Endometrial microvascular endothelial cells (primary cell): ENCODE measurements around the gene LRRC7. TPM values are rescaled to one million over a fixed set of nuclear protein-coding genes. Genes with fewer than 3 reads are reported as not detected.
"Not testable (repeated sequence)": the region's sequence is repeated elsewhere in the genome, so short reads cannot be mapped to it uniquely, and the experiment has no call there.

Experiments used
- in situ Hi-C: cut with HindIII; loops from 2 replicates; pipeline ENCODE4 v1.10.0; 2017; ENCODE audit warnings: low sequenced_read_pairs, low pct_unique_long_range_greater_than_20kb; ENCODE audit errors: inconsistent ontology term
- total RNA-seq: library from RNA; depleted of rRNA; stranded (reverse); fragments of >200 nt; gene quantifications from one replicate; pipeline ENCODE4 v1.2.3, GENCODE V29; 2015; ENCODE audit errors: inconsistent ontology term

Gene LRRC7
- total RNA-seq, 1 donor from 2014 or later, result not detected

DNA sequence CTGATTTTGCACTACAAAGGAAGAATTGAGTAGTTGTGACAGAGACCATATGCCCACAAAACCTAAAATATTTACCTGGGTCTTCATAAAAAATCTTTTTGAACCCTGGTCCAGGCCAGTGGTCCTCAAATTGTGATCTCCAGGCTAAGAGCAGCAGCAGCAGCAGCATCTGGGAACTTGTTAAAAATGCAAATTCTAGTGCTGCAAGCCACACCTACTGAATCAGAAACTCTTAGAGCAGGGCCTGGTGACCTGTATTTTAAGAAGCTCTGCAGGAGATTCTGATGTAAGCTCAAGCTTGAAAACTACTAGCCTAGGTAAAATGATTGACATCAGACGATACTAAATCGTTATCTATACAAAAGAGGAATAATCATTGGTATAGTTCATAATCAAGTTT, 112.2 kb downstream of the LRRC7 start:
- in situ Hi-C loops, result no loop called here

DNA sequence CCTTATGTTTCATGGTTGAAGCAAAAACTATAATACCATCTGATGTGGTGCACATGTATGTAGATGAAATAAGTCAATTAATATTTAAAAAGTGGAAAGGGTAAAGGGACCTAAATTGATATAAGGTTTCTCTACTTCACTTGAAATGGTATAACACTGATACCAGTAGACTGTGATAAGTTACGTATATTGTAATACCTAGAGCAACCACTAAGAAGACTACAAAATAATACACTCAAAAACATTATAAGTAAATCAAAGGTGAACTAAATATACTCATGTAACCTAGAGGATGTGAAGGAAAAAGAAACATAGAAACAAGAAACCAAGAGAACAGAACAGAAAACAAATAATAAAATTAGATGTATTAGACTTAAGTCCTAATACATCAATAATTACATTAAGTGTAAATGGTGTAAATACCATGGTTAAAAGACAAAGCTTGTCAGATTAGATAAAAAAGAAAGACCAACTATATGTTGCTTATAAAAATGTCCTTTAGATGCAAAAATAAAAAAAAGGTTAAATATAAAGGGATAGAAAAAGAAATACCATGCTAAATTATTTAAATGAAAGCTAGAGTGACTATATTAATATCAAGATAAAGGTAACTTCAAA, 118.8 kb downstream of the LRRC7 start:
- in situ Hi-C loops, result no loop called here

DNA sequence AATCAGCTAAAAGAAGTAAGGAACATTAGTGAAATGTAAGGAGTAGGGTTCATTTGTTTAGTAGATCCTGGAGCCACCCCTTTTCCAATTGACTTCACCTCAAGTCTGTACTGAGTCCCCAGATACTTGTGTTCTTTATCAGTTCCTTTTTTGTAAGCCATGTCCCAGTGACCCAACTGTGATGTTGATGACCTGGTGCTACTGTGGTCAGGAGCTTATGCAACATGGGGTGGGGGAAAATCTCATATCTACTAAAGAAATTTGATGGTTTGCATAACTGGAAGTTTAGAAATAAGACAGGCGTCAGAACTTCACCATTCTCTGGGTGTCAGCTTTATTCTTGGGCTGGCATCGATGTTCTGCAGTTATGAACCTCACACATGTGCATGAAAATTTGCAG, 120.5 kb downstream of the LRRC7 start:
- in situ Hi-C loops, result no loop called here

DNA sequence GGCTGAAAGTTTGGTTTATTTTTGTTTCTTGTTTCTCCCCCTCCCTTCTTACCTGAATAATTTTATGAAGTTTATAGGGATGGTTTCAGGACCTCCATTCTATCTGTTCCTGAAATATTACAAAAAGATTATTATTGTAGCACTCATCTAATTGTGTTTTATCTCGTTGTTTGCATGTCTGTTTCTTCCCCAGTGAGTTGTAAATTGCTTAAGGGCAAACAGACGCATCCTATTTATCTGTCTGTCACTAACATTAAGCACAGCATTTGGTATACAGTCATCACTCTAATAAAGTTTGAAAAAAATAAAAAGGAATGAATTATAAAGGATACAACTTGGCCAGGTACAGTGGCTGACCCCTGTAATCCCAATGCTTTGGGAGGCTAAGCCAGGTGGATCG, 123.5 kb downstream of the LRRC7 start:
- in situ Hi-C loops, result no loop called here

DNA sequence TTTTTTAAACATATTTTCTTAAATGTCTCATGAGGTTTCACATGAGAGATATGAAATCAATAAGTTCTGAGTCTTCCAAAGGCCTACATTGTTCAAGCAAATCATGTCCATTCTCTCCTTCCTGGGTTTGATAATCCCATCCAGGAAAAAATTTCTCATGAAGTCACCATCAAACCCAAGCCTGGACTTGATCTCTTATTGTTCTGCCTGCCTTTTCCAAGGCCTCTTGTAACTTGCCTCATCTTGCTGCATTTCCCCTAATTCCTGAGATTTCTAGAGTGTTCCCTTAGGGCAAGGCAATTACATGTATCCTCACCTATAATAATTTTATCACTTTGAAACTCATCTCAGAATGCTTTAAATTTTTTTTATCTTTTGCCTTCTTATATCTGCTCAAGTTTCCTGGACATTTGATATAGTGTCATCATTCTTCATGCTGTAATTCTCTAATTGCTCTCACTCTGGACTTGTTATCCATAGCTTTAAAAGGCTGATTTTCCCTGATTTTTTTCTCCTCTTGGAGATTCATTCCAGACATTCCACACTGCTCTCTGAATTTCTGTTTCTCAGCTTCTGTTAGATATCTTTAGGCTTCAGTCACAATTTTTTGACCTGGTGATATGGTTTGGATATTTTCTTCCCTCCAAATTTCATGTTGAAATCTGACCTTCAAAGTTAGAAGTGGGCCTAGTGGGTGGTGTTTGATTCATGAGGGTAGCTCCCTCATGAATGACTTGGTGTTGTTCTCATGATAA, 126.4 kb downstream of the LRRC7 start:
- in situ Hi-C loops, result no loop called here

DNA sequence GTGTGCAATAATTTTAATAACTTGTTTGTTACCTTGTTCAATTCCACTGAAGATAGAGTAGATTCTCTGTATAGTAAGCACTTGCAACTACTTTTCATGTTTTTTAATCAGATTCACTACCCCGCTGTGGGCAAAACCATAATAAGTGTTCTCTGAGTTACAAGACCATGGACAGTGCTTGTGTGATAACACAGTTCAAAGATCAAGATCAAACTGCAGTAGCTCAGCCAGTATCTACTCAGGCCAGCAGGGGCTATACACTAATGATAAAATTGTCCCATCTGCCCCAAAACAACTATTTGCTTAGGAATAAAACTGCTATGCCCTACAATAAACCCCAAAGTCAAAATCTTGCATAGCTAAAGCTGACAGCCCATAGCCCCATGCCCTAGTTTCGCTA, 129.6 kb downstream of the LRRC7 start:
- in situ Hi-C loops, result no loop called here

DNA sequence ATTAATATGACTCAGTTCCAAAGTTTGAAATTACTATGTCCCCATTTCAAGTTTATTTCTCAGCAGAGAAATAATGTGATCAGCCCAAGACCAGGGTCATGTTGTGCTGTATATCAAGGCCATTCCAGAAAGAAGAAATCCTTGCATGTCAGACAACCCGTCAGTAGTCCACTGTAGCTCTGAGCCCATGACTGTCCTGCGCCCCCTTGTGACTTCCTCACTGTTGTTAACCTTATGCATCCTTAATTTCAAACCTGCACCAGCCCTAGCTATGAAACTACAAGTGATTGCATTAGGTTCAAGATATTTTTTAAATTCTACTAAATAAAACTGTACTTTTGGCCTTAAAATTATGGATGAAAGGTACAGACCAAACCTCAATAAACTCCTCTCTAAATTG, 133.0 kb downstream of the LRRC7 start:
- in situ Hi-C loops, result no loop called here

DNA sequence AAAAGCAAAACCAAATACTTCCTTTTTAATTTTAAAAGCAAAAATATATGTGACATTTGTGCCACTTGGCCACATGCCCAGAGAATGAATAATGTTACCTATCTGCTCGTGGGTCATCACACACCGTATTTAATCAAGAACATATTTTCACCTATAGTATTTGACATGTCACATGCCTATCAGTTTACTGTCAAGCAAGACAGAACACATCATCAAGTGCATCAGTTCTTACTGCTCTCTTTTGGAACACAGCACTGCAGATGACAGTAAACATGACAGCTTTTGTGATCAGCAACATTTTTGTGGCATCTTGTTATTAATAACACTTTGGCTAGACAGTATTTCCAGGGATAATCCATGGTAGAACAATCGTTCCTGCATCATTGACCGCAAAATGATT, 134.4 kb downstream of the LRRC7 start:
- in situ Hi-C loops, result no loop called here

DNA sequence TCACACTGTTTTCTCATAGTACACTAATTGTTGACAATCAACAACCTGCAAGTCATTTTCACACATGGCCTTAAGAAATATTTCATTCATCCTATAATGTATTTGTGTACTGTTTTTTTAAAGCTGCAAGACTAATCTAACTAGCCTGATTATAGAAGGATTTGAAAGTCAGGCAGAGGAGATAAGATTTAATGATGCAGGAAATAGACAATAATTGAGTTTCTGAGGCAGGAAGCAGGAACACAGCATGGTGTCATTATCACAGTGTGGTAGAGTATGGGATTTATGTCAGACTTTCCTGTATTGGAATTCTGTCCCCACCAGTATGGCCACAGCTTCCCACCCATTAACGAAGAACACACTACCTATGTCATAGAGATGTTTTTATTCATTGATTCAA, 138.8 kb downstream of the LRRC7 start:
- in situ Hi-C loops, result no loop called here

DNA sequence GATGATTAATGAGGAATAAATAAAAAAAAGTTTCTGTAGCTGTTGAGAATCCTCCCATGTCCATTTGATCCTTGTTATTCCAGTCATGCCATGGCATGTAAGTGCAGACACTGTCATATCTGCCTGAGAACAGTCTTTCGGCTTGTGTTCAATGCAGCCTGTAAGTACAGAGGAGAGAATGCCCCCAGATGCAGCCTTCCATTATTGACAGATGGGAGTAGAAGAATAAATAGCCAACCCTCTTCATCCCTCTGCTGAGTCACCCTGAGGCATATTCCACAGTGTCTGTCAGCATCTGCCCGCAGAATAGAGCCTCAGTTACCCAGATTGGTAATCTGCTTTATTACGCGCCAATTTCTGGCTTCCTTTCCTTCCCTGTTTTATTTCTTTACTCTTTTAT, 139.4 kb downstream of the LRRC7 start:
- in situ Hi-C loops, result no loop called here

DNA sequence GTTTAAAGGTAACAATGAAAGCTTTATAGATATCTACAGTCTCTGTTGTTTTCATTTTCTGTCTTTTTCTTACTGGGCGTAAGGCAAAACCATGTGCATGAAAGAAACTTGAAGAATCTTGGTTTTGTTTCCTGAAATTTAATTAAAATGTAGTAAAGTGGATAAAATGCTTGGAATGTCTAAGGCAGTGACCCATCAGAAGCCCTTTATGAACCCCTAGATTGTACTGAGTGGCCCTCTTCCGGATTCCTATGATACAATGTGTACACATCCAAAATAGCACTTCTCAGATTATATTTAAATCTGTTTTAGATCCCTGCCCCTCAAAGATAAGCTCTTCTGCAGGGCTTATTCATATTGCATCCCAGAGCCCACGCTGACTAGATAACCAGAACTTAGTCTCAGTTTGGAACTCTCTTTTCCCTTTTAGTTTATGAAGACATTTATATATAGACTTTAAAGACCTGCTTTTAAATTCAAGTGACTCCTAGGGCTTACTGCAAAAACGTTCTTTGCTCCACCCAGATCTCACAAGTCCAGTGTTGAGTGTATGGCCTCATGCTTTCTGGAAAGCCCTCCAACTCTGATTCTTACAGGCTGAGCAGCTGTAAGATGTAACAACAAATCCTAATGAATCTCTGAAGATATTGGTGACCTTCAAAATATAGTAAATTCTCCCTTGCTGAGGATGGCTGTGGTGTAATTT, 142.9 kb downstream of the LRRC7 start:
- in situ Hi-C loops, result no loop called here

DNA sequence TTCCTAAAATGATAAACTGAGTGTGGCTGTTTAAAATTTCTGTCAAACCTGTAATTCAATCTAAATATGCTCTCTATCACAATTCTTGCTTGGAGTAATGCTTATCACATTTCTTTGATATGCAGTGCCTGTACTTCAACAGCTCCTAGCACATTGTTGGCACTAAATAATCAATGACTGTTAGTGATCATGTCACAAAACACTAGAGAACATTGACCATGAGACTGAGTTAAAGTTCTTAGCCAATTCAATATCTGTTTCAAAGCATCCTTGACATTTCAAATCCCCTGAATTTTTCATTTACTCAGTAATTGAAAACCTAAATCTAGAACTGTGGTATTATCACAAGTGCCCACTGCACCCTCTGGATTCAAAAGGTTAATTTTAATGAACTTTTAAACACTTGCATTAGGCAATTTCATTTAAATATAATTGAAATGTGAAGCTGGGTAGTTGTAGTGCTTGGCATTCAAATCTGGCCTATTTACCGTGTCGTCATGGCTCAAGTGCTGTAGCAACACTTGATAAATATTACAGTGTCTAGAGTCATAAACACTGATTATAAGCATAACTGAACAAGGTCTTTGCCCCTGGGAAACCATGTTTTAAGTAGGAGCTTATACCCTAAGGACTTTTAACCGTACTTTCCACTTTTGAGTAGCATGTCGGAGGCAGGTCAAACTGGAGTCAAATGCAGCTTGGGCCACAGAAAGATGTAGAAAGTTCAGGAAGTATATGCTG, 143.6 kb downstream of the LRRC7 start:
- in situ Hi-C loops, result no loop called here

DNA sequence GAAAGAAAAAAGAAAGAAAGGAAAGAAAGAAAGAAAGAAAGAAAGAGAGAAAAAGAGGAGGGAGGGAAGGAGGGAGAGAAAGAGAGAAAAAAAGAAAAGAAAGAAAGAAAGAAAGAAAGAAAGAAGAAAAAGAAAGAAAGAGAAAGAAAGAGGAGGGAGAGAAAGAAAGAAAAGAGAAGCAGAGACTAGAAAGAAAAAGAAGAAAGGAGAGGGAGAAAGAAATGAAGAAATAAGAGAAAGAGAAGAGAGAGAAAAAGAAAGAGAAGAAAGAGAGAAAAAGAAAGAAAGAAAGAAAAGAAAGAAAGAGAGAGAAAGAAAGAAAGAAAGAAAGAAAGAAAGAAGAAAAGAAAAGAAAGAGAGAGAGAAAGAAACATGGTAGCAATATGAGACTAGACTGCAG, 150.1 kb downstream of the LRRC7 start:
- in situ Hi-C loops, result not testable (repeated sequence)

DNA sequence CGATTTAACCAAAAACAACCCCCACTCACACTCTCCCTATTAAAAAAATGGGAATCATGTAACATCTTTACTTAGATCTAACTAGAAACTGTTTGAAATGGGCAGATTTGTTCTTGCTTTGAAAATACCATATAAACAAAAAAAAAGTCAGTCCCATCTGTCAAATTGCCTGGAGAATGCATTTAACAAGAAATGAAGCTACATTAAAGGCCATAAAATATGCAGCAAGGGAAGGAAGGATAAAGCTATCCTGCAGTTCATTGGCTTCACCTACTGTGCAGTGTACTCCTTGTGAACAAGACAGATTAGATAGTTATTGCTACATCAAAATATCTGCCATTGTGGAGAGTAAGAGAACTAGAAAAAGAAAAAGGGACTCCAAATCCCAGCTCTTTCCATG, 160.5 kb downstream of the LRRC7 start:
- in situ Hi-C loops, result no loop called here

DNA sequence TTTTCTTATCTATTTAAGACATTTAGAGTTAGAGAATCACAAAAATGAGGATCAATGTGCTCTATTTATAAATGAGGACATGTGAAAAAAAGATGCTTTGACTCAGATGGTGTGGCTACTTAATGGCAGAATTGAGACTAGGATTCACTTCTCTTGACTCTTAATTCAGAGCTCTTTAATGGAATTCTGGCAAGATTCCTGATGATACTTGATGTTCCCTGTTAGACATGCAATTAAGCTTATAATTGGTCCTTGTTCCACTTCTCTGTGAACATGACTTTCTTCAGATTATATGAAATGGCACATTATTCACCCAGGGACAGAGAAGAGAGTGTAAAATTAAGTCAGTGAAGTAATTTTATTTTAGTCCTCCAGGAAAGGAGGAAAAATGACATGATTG, 165.3 kb downstream of the LRRC7 start:
- in situ Hi-C loops, result no loop called here

DNA sequence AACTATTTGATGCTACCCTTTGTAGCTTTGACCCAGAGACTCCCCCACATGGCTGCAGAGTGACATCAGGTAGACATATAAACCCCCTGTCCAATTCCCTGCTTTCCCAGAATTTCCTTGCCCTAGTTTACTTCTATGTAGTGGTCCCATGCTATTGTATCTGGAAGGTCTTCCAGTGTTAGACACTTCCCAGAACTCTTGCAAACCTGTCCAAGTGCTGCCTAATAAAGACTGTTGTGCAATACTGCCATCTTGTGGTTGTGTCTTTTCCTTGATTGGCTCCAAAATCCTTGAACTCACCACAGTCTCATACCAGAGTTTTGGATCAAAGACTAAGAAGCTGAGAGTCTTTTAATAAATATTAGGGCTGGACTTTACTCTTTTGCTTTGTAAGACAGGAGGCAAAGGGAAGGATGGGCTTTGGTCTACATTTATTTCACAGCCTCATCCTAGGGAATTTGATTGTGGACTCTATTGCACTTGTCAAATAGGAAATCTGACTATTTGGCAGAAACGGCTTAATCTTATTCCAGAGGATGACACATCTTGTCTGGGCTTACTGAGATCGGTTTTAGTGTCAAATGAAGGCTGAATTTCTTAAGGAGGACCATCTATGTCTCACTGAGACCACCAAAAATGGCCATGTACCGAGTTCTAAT, 169.9 kb downstream of the LRRC7 start:
- in situ Hi-C loops, result no loop called here

DNA sequence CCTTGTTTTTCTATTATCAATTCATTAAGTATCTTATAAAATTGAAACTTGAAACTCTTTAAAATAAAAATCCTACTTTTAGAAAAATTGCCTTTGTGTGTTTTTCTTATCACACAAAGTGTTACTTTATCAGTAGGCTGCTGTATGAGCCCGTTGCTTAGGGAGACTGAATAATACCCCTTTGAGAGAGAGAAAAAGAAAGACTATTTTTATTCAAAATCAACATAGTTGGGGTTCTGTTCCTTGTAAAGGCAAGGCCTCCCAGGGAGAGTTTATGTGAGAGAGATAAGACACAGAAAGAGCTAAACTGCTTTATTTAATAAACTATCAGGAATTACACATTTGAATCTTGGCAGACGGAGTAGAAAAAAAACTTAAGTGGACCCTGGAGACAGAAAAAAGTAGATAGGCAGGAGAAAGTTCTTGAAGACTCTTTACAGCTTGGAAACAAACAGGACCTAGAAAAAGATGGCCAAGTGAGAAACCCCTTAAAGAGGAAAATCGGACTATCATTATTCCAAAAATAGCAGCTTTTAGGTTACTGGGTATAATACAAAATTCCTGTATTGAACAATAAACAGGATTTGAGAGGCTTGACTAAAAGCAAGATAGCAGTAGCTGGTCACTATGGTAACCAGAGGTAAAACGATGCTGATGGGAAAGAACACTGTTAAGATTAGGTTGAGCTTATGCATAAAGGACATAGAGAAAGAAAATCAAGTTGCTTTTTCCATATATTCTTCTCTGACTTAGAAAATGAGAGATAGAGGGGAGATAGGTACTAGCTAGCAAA, 170.9 kb downstream of the LRRC7 start:
- in situ Hi-C loops, result no loop called here

DNA sequence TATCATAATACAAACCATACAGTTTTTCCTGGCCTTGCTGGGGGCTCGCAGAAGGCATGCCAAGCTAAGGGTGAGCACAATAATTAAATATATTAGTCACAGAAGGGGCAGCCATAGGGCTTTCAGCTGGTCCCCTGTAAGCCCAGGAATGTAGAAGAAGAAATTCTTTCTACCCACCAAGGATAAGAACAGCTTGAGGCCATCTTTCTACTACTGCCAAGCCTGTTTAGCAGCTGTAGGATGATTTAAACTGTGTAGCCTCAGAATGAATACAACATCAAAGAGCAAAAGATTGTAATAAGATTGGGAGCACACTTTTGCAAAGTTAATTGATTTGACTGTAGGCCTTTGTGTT, 171.5 kb downstream of the LRRC7 start:
- in situ Hi-C loops, result no loop called here
